NCI-H1436 treated with DMSO at 0.1 percent for 48 hours (cell line): ENCODE data around the gene THG1L.
"Not testable (repeated sequence)": the region's sequence is repeated elsewhere in the genome, so short reads cannot be mapped to it uniquely, and the experiment has no call there.

ENCODE experiments used
- DNase-seq: peaks from one replicate; lab custom pipeline; 2025; lab: John Stamatoyannopoulos, UW

THG1L gene

DNA sequence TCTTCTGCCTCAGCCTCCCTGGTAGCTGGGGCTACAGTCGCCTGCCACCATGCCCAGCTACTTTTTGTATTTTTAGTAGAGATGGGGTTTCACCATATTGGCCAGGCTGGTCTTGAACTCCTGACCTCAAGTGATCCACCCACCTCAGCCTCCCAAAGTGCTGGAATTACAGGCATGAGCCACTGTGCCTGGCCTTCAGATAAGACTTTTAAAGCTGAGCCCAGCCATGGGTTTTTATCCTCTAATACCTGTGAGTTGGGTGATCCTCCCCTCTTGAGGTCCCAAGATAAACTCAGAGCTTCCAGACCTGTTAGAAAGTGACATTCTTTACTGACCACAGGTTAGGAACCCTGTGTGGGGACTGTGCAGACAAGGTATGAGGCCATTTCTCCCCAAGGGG lies 3.4 kb upstream of the THG1L start:
- DNase-seq: not testable (repeated sequence)

GRCh38 chr5:157729858-157730257 lies 1.4 kb upstream of the THG1L start:
- DNase-seq: no peak

DNA sequence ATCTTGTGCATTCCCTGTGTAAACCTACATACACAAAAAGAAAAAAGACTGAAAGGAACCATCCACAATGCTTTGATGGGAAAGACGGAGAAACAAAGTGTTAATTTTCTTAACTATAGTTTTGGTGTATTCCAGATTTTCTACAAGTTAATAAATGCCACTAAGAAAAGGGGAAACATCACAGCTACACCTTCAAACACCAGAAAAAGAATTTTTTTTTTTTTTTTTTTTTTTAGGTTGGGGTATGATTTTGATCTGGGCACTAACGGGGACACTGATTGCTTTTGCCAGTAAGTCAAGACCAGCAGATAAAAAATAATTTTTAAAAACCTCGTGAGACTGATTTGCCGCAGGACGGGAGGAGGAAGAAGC lies 334 bp upstream of the THG1L start:
- DNase-seq: no peak

- DNase-seq: no peak
Observed at GRCh38 chr5:157732130-157732514, 902 bp downstream of the THG1L start.

DNA sequence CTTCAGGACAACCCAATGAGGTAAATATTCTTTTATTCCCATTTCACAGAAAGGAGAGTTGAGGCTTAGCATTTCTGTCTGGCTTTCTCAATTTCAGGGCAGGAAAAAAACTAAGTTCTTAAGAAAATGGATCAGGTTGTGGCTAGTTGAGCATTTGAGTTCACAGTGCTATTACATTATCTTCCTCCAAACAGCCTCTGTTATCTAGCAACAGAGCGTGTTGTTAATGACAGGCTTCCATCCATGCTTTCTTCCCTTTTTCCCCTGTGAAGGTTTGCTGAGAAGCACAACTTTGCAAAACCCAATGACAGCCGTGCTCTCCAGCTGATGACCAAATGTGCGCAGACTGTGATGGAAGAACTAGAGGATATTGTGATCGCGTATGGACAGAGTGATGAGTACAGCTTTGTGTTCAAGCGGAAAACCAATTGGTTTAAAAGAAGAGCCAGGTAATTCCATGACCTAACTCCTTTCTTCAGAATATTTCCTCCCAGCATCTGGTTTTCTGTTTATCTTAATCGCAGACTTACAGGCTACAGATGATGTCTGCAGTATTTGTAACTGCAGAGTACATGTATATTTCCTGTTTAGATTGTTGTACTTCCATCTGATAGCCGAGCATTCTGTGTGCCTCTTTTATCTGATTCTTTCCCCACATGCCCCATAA lies 1.5 kb downstream of the THG1L start:
- no peak for DNase-seq

DNA sequence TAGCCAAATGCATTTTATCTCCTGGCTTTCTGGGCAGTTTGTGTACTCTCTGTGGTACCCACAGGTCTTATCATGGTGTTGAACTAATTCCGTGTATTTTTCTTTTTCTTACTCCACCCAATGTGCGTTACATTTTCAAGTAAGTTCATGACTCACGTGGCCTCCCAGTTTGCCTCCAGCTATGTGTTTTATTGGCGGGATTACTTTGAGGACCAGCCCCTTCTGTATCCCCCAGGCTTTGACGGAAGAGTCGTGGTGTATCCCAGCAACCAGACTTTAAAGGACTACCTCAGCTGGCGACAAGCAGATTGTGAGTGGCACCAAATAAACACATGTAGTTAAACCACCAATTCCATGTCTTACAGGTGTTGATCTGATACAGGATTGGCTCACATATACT lies 3.2 kb downstream of the THG1L start:
- DNase-seq: no peak

DNA sequence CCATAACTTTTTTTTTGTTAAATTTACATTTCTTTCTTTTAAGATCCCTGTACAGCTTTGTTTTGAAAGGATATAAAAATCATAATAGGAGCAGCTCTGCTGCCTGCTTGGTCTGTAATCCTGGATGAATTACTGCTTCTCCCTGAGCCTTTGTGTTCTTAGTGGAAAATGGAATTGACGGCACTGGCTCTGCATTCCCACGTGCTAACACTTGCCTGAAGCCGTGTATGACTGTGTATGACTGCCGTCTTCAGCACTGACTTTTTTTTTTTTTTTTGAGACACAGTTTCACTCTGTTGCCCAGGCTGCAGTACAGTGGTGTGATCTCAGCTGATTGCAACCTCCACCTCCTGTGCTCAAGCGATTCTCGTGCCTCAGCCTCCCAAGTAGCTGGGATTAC lies 4.8 kb downstream of the THG1L start:
- no peak for DNase-seq

- no peak for DNase-seq
Observed at GRCh38 chr5:157739388-157740228, 8.4 kb downstream of the THG1L start.

- DNase-seq: no peak
Observed at GRCh38 chr5:157740229-157740610, 9.0 kb downstream of the THG1L start.

DNA sequence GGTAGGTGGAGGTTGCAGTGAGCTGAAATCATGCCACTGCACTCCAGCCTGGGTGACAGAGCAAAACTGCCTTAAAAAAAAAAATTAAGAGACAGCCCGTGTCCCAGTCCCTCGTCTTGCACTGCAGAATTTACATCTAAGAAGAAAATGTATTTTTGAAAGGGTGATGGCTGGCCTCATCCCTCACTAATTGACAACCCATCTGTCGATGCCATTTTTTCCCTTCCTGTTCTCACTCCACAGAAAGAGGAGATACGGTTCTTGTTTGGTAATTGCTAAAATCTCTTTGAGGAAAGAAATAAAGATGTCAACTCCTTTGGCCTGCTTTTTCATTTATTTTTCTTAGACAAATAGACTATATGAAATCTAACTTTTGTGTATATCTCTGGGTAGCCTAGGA lies 9.9 kb downstream of the THG1L start:
- DNase-seq: no peak

DNA sequence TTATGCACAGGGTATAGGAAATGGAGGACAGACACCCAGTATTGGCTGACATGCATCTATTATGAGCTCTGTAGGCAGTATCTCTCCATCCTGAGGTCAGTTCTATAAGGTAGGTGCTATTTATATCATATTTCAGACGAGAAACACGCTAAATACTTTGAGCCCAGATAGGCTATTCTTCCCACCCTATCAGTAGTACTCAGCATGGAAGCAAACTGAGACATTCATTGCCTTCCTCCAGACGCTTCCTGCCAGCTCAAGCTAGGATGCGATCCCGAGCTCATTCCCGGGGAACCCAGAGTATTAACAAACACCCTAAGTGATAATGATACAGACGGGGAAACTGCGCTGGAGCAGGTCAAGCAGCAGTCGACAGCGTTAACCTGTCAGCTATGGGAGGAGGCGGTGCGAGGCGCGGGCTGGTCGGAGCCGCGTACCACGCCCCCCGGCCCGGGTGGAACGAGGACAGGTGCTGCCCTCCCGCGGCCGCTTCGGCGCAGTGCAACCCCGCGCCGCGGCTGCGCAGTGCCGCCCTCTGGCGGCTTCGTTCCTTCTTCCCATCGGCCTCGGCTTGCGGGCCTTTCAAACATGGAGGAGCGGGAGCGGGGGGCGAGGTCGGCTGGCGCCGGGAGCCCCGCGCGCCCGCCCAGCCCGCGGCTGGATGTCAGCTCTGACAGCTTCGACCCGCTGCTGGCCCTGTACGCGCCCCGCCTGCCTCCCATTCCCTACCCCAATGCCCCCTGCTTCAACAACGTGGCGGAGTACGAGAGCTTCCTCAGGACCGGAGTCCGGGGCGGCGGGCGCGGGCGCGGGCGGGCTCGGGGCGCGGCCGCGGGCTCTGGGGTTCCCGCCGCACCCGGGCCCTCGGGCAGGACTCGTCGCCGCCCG lies 12.2 kb downstream of the THG1L start, which contains the start of gene LSM11:
Gene LSM11 (plus strand): TSS at position 550 of the 888 bp plus-strand sequence. CDS start 39 bp downstream, at position 589.
- peak; percentile 16 for DNase-seq

GRCh38 chr5:157744051-157745011 lies 13.1 kb downstream of the THG1L start:
- no peak for DNase-seq

DNA sequence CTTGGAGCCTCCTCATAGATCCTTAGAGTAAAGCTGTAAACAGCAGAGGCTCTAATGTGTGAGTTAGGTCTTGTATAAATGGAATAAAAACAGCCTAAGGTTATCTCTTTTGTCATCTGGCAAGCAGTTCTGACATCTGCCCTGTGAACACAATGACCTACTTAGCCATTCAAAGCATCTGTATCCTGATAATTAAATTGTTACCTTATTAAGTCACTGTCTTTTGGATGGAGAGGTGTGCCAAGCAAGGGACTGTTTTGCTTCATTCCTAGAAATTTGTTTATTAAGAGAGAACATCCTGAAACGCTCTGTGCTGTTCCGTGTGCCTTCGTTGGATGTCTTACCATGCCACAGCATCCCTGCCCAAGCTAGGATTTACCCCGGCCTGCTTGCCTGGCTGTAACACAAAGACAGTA lies 13.8 kb downstream of the THG1L start:
- DNase-seq: no peak

DNA sequence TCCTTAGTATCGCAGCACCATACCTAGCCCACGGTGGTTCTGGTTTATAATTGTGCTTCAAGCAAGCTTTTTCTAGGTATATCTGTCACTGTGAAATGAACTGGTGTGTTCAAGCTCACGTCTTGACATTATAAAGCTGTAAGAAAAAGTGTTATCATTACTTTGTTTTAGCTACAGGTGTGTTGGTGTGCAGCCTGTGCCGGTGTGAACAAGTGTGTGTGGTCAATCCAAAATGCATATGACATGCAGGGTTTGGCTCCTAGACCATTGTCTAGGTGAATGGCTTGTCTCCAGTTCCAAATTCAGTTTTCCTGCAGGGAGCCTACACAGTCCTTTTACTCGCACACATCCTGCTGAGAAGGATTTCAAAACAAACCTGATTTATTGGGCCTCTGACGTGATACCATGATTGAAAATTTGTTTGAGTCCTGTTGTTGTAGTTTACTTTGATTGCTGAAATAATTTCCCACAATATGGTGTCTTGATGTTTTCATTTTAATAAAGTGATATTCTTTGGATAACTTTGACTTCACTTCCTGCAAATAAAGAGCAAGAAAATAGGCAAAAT lies 16.0 kb downstream of the THG1L start:
- DNase-seq: no peak

GRCh38 chr5:157747766-157748700 lies 16.8 kb downstream of the THG1L start:
- DNase-seq: no peak

GRCh38 chr5:157748760-157749461 lies 17.7 kb downstream of the THG1L start:
- DNase-seq: no peak

DNA sequence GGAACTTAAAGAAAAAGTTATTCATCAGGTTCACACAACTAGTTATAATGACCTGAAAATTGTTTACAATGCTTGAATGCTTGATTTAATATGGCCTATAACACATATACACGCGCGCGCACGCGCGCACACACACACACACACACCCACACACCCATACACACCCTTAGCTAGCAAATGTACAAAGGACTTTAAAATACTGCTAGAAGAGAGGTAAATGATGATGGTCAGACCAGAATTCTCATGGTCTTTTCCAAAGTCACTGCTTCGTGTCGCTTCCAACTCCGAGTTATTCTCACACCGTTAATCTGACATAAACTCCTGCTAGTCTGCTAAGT lies 18.2 kb downstream of the THG1L start:
- DNase-seq: no peak

GRCh38 chr5:157750320-157750719 lies 19.1 kb downstream of the THG1L start:
- no peak for DNase-seq

GRCh38 chr5:157756122-157756521 lies 24.9 kb downstream of the THG1L start:
- no peak for DNase-seq
